Neural cell (in vitro differentiated cells): ENCODE results near the gene ECI1. TPM values are rescaled to one million over a fixed set of nuclear protein-coding genes. Genes with fewer than 3 reads are reported as not detected.

Source experiments
- H2AFZ ChIP-seq: fragments of 200-600, 300-800 bp; sonication (generic), shearing (Covaris generic); 2 replicates; pipeline ENCODE4 v1.6.0; 2014; ENCODE audit warnings: low read depth, mild to moderate bottlenecking, antibody characterized with exemption, low read length, moderate library complexity
- H3F3A ChIP-seq: fragments of 200-600 bp; shearing (Covaris generic); 2 replicates; pipeline ENCODE4 v1.6.1; 2016; ENCODE audit warnings: mild to moderate bottlenecking, moderate library complexity, mixed read lengths, antibody characterized with exemption, low read length; ENCODE audit not compliant: insufficient read depth, poor library complexity, severe bottlenecking
- H3K27ac ChIP-seq: fragments of 200-600, 300-800 bp; sonication (generic), shearing (Covaris generic); 2 replicates; pipeline ENCODE4 v1.5.1; 2014; ENCODE audit warnings: mild to moderate bottlenecking, low read length, moderate library complexity
- H3K27me3 ChIP-seq: fragments of 300-800, 200-600 bp; sonication (generic), shearing (Covaris generic); 2 replicates; pipeline ENCODE4 v1.6.0; 2014; ENCODE audit warnings: mild to moderate bottlenecking, low read depth, low read length, moderate library complexity; ENCODE audit not compliant: insufficient read depth
- H3K36me3 ChIP-seq: fragments of 300-800, 200-600 bp; sonication (generic), shearing (Covaris generic); 2 replicates; pipeline ENCODE4 v1.5.1; 2014; ENCODE audit warnings: mild to moderate bottlenecking, antibody characterized with exemption, low read length, moderate library complexity; ENCODE audit not compliant: insufficient read depth
- H3K4me2 ChIP-seq: fragments of 300-800, 200-600 bp; sonication (generic), shearing (Covaris generic); 2 replicates; pipeline ENCODE4 v1.6.0; 2014; ENCODE audit warnings: mild to moderate bottlenecking, low read length
- H3K4me3 ChIP-seq: fragments of 300-800, 200-600 bp; sonication (generic), shearing (Covaris generic); 2 replicates; pipeline ENCODE4 v1.5.1; 2014; ENCODE audit warnings: mild to moderate bottlenecking, low read length, moderate library complexity
- H3K79me2 ChIP-seq: fragments of 200-600 bp; shearing (Covaris generic); replicated peaks from 2 replicates; pipeline ENCODE4 v1.6.0; 2014; ENCODE audit warnings: mild to moderate bottlenecking, low read length, moderate library complexity; ENCODE audit not compliant: insufficient read depth
- H3K9ac ChIP-seq: fragments of 300-800, 200-600 bp; sonication (generic), shearing (Covaris generic); 2 replicates; pipeline ENCODE4 v1.6.1; 2016; ENCODE audit warnings: mild to moderate bottlenecking, low read length, mixed read lengths
- H3K9me2 ChIP-seq: fragments of 200-600 bp; shearing (Covaris generic); 2 replicates; pipeline ENCODE4 v1.6.1; 2016; ENCODE audit warnings: mild to moderate bottlenecking, low read length, mixed read lengths; ENCODE audit not compliant: insufficient read depth
- H3K9me3 ChIP-seq: fragments of 200-600, 300-800 bp; sonication (generic), shearing (Covaris generic); 2 replicates; pipeline ENCODE4 v1.6.1; 2016; ENCODE audit warnings: mild to moderate bottlenecking, mixed run types, low read length, moderate library complexity, mixed read lengths
- H4K20me1 ChIP-seq: fragments of 200-600 bp; shearing (Covaris generic); 2 replicates; pipeline ENCODE4 v1.6.1; 2016; ENCODE audit warnings: mild to moderate bottlenecking, mixed run types; ENCODE audit not compliant: insufficient read depth
- CTCF ChIP-seq: fragments of 450-650 bp; IDR thresholded peaks from 2 replicates; pipeline ENCODE4 v1.5.1; 2014; ENCODE audit warnings: antibody characterized with exemption, mild to moderate bottlenecking, moderate library complexity; ENCODE audit not compliant: poor library complexity, severe bottlenecking
- EP300 ChIP-seq: fragments of 450-650 bp; conservative IDR thresholded peaks from 2 replicates; pipeline ENCODE4 v1.6.1; 2014; ENCODE audit warnings: antibody characterized with exemption, mild to moderate bottlenecking, moderate library complexity; ENCODE audit not compliant: poor library complexity, severe bottlenecking
- EZH2 ChIP-seq: fragments of 200-600, 300-800 bp; shearing (Covaris generic), sonication (generic); IDR thresholded peaks from 2 replicates; pipeline ENCODE4 v1.6.1; 2014; ENCODE audit warnings: antibody characterized with exemption, low read length, borderline replicate concordance, mild to moderate bottlenecking; ENCODE audit not compliant: insufficient read depth, poor library complexity, severe bottlenecking
- MXI1 ChIP-seq: fragments of 450-650 bp; conservative IDR thresholded peaks from 2 replicates; pipeline ENCODE4 v1.6.1; 2014; ENCODE audit warnings: antibody characterized with exemption, mild to moderate bottlenecking; ENCODE audit not compliant: poor library complexity, severe bottlenecking
- POLR2AphosphoS5 ChIP-seq: IDR thresholded peaks from 2 replicates; pipeline ENCODE4 v1.6.1; 2012
- RAD21 ChIP-seq: fragments of 450-650 bp; conservative IDR thresholded peaks from 2 replicates; pipeline ENCODE4 v1.6.1; 2014; ENCODE audit warnings: antibody characterized with exemption, mild to moderate bottlenecking, moderate library complexity
- REST ChIP-seq: IDR thresholded peaks from 2 replicates; pipeline ENCODE4 v1.6.1; 2012; ENCODE audit warnings: borderline replicate concordance
- SMC3 ChIP-seq: fragments of 450-650 bp; conservative IDR thresholded peaks from 2 replicates; pipeline ENCODE4 v1.6.1; 2014; ENCODE audit warnings: antibody characterized with exemption, mild to moderate bottlenecking, moderate library complexity; ENCODE audit not compliant: poor library complexity
- TAF1 ChIP-seq: IDR thresholded peaks from 2 replicates; pipeline ENCODE4 v1.6.1; 2012; ENCODE audit warnings: low read depth
- polyA plus RNA-seq: library from polyadenylated mRNA; depleted of rRNA; stranded (reverse); fragments of >200 nt; gene quantifications from 2 replicates; pipeline ENCODE4 v1.2.3, GENCODE V29; 2014

The ECI1 gene
- polyA plus RNA-seq, 1 donor from 2014 or later = 35.3 TPM

DNA sequence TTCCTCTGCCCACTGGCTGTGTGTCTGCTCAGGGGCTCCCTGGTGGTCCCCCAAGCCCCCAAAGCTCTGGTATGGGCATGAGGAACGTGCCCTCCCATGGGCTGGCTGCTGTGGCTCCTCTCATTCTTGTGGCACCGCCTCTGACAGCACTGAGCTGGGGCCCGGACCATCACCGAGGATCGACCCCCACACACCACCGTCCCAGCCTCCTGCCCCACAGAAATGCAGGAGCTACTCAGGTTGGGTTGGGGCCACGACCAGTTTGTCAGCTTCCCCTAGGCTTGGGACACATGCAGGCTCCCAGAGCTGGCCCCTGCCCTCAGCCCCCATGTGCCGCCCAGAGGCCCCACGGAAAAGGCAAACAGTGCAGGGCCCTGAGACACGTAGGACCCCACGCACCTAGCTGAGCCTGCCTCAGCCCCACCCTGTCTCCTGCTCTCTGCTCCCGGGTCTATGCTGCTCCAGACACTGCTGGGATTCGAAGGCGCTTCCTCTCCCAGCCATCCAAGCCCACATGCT, 51.7 kb downstream of the ECI1 start:
- Histone ChIP-seq H3K79me2 (peaks cover 2% of the 10 kb centered on the region), H2AFZ (no peak overlapping the region), H3K9ac (no peak overlapping the region), H3F3A (no peaks in the 10 kb centered on the region), H4K20me1 (no peaks in the 10 kb centered on the region), H3K27me3 (peaks cover 3% of the 10 kb centered on the region), H3K9me3 (no peaks in the 10 kb centered on the region), H3K9me2 (no peaks in the 10 kb centered on the region), H3K4me3 (no peak overlapping the region), H3K36me3 (no peaks in the 10 kb centered on the region), H3K27ac (no peak overlapping the region), H3K4me2 (no peak overlapping the region)
- TF ChIP-seq RAD21 (no peak), REST (no peak), EP300 (no peak), POLR2AphosphoS5 (no peak), EZH2 (no peak), CTCF (no peak), MXI1 (no peak)

GRCh38 chr16:2199095-2199494, 52.3 kb downstream of the ECI1 start:
- Histone ChIP-seq H3K36me3 (no peaks in the 10 kb centered on the region), H3K27me3 (peaks cover 3% of the 10 kb centered on the region), H3K4me2 (no peak overlapping the region), H3K4me3 (no peak overlapping the region), H3K79me2 (peaks cover 2% of the 10 kb centered on the region), H3K9me3 (no peaks in the 10 kb centered on the region), H2AFZ (no peak overlapping the region), H4K20me1 (no peaks in the 10 kb centered on the region), H3K27ac (no peak overlapping the region), H3K9ac (no peak overlapping the region), H3F3A (no peaks in the 10 kb centered on the region), H3K9me2 (no peaks in the 10 kb centered on the region)
- TF ChIP-seq SMC3 (no peak), POLR2AphosphoS5 (no peak), RAD21 (no peak), TAF1 (no peak), REST (no peak), CTCF (no peak), EZH2 (no peak), MXI1 (no peak), EP300 (no peak)
